Caco-2 (cell line): ENCODE results near the gene C2CD3. TPM values are rescaled to one million over a fixed set of nuclear protein-coding genes. Genes with fewer than 3 reads are reported as not detected.
A peak's percentile ranks its signal among the peaks of the same experiment; 100 is the strongest.

ENCODE experiments used
- BruUV-seq: library from RNA; stranded (reverse); fragments of 400-500 nt; replicated peaks from 2 replicates; lab custom pipeline; 2021; lab: Mats Ljungman, UMichigan
- CTCF ChIA-PET: fragments of 300-600 bp; sonication (Branson Sonifier 250); formaldehyde crosslinking; loops from one replicate; lab custom pipeline; 2022; ENCODE audit warnings: antibody characterized with exemption; lab: Charles Lee
- POLR2A ChIA-PET: fragments of 300-600 bp; sonication (Branson Sonifier 250); formaldehyde crosslinking; loops from one replicate; lab custom pipeline; 2022; ENCODE audit warnings: antibody characterized with exemption; lab: Charles Lee
- DNase-seq, 2 experiments: peaks; one replicate each; pipeline versions ENCODE4 v3.0.0 to v3.0.0-alpha.2; 2020 to 2022
- H3K27me3 ChIP-seq: replicated peaks from 2 replicates; pipeline ENCODE4 v1.6.0; 2011; ENCODE audit warnings: low read length; ENCODE audit not compliant: control insufficient read depth, insufficient read depth
- H3K36me3 ChIP-seq: 2 replicates; pipeline ENCODE4 v1.5.1; 2011; ENCODE audit warnings: low read length; ENCODE audit not compliant: control insufficient read depth, insufficient read depth
- H3K4me1 ChIP-seq: fragments of 250-450 bp; sonication (Bioruptor Pico); 2 replicates; pipeline ENCODE4 v1.5.1; 2020; ENCODE audit warnings: mild to moderate bottlenecking
- H3K4me3 ChIP-seq: 2 replicates; pipeline ENCODE4 v1.5.1; 2011; ENCODE audit warnings: low read depth, mild to moderate bottlenecking, control low read depth, low read length
- H3K9me3 ChIP-seq: fragments of 250-450 bp; sonication (Bioruptor Pico); 2 replicates; pipeline ENCODE4 v1.5.1; 2020; ENCODE audit warnings: mild to moderate bottlenecking, moderate library complexity
- H3K27ac Mint-ChIP-seq: one replicate; pipeline ENCODE4 v1.8.0; 2022; ENCODE audit warnings: mixed read lengths; ENCODE audit not compliant: unreplicated experiment
- H3K27me3 Mint-ChIP-seq: one replicate; pipeline ENCODE4 v1.8.0; 2022; ENCODE audit warnings: mixed read lengths; ENCODE audit not compliant: insufficient read depth, unreplicated experiment
- H3K36me3 Mint-ChIP-seq: one replicate; pipeline ENCODE4 v1.8.0; 2022; ENCODE audit warnings: mild to moderate bottlenecking, mixed read lengths; ENCODE audit not compliant: insufficient read depth, unreplicated experiment
- H3K4me1 Mint-ChIP-seq: one replicate; pipeline ENCODE4 v1.8.0; 2022; ENCODE audit warnings: low read depth, mixed read lengths; ENCODE audit not compliant: unreplicated experiment
- H3K4me3 Mint-ChIP-seq: one replicate; pipeline ENCODE4 v1.8.0; 2022; ENCODE audit warnings: mild to moderate bottlenecking, moderate library complexity, mixed read lengths; ENCODE audit not compliant: unreplicated experiment
- H3K9me3 Mint-ChIP-seq: one replicate; pipeline ENCODE4 v1.8.0; 2022; ENCODE audit warnings: mixed read lengths; ENCODE audit not compliant: unreplicated experiment
- intact Hi-C: fragments of 100-400 bp; cut with micrococcal nuclease; formaldehyde crosslinking; loops from one replicate; pipeline ENCODE4 v1.10.0; 2022; ENCODE audit not compliant: unreplicated experiment
- total RNA-seq: library from RNA; stranded (reverse); gene quantifications from 2 replicates; pipeline ENCODE4 v1.2.3, GENCODE V29; 2022
- TF ChIP-seq, protein P1 (sequence below), 2 experiments: fragments of 200-600 bp in 1 of 2; IDR thresholded peaks; 1 replicate in 1 of 2; 2 replicates in 1 of 2; pipeline versions ENCODE4 v1.5.1 to v1.8.0; 2011 to 2022; ENCODE audit warnings: antibody characterized with exemption in 1 of 2, control low read depth in 1 of 2, inconsistent platforms in 1 of 2, low read depth in 1 of 2, low read length in 1 of 2, mild to moderate bottlenecking in 1 of 2, moderate library complexity in 1 of 2; ENCODE audit not compliant: insufficient read depth in 1 of 2, severe bottlenecking in 1 of 2, unreplicated experiment in 1 of 2

C2CD3 gene
- total RNA-seq, 1 experiment from 2014 or later = 47.5 TPM

DNA sequence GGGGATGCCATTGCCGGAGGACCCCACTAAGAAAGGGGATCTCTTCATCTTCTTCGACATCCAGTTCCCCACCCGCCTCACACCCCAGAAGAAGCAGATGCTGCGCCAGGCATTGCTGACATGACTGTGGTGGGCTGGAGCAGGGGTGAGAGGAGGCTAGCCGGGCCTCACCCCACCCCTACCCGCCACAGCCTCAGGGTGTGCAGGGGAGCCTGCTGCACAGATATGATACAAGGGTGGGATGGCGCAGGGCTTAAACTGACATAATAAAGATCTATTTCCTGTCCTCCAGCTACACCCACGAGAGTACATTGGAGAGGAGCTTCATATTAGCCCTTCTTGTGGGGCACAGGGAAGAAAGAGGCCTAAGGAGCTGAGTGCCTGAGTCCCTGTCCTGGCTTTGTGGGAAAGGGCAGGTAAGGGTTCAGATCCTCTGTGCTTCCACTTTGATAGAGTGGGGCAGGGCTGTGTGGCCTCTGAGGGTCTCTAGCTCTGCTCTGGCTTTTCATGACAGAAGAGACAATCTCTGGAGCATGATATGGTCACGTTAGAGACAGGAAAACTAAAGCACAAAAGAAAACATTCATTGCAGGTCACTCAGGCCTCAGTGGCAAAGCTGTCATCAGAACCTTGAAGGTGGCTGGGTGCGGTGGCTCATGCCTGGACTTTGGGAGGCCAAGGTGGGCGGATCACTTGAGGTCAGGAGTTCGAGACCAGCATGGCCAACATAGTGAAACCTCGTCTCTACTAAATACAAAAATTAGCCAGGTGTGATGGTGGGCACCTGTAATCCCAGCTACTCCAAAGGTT is 200.6 kb downstream of the C2CD3 start:
- Histone ChIP-seq H3K4me3 (no peak overlapping the region), H3K27me3 (no peaks in the 10 kb centered on the region; the same call in 1 of the 2 replicates), H3K9me3 (no peaks in the 10 kb centered on the region), H3K4me1 (no peaks in the 10 kb centered on the region), H3K36me3 (no peaks in the 10 kb centered on the region)
- ChIA-PET POLR2A (interaction anchor here (1.5 kb wide), 1 partner anchor 13 kb away, joined by 7 read pairs; the partner anchor contains the start of gene UCP2), CTCF (no interaction called here)
- DNase-seq = no peak
- intact Hi-C loops = no loop called here
- no TSS peak for BruUV-seq
- Mint-ChIP-seq H3K36me3 (peaks cover 17% of the 10 kb centered on the region), H3K27ac (no peak overlapping the region), H3K27me3 (no peaks in the 10 kb centered on the region), H3K4me1 (no peaks in the 10 kb centered on the region), H3K4me3 (no peak overlapping the region), H3K9me3 (no peaks in the 10 kb centered on the region)
- TF ChIP-seq, protein P1, sequence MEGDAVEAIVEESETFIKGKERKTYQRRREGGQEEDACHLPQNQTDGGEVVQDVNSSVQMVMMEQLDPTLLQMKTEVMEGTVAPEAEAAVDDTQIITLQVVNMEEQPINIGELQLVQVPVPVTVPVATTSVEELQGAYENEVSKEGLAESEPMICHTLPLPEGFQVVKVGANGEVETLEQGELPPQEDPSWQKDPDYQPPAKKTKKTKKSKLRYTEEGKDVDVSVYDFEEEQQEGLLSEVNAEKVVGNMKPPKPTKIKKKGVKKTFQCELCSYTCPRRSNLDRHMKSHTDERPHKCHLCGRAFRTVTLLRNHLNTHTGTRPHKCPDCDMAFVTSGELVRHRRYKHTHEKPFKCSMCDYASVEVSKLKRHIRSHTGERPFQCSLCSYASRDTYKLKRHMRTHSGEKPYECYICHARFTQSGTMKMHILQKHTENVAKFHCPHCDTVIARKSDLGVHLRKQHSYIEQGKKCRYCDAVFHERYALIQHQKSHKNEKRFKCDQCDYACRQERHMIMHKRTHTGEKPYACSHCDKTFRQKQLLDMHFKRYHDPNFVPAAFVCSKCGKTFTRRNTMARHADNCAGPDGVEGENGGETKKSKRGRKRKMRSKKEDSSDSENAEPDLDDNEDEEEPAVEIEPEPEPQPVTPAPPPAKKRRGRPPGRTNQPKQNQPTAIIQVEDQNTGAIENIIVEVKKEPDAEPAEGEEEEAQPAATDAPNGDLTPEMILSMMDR (IDR thresholded peaks at IDR 0.05; ENCODE audit: insufficient read depth in 1 of 2, low read depth in 1 of 2, low read length in 1 of 2, severe bottlenecking in 1 of 2, unreplicated experiment in 1 of 2) = no peak

DNA sequence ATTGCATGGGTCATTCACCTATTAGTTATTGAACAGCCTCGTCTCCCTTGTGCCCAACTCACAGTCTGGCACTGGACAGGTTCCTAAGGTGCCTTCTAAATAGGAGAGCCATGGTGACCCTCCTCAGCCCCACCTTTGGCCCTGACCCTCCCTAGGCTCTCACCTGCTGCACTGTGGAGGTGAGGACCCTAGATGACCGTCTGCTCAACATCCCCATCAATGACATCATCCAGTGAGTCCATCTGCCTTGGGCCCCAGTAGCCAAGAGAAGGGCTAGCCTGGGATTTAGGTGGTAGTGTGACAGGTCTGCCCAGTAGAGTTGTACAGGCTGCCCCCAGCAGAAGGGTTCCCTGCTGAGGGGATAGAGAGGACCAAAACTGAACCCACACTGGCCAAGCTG is 201.7 kb downstream of the C2CD3 start:
- TF ChIP-seq, protein P1 (IDR thresholded peaks at IDR 0.05; ENCODE audit: insufficient read depth in 1 of 2, low read depth in 1 of 2, low read length in 1 of 2, severe bottlenecking in 1 of 2, unreplicated experiment in 1 of 2) = no peak
- Mint-ChIP-seq H3K27me3 (no peaks in the 10 kb centered on the region), H3K4me3 (no peak overlapping the region), H3K9me3 (no peaks in the 10 kb centered on the region), H3K27ac (no peak overlapping the region), H3K36me3 (peaks cover 10% of the 10 kb centered on the region), H3K4me1 (no peaks in the 10 kb centered on the region)
- intact Hi-C loops = no loop called here
- no peaks in the 10 kb centered on the region for H3K36me3 ChIP-seq
- no peak for DNase-seq
- H3K27me3 ChIP-seq = no peaks in the 10 kb centered on the region; the same call in 1 of the 2 replicates
- H3K9me3 ChIP-seq = no peaks in the 10 kb centered on the region
- BruUV-seq = no TSS peak
- no peaks in the 10 kb centered on the region for H3K4me1 ChIP-seq
- ChIA-PET POLR2A (interaction anchor here (1.5 kb wide), 1 partner anchor 14 kb away, joined by 7 read pairs; the partner anchor contains the start of gene UCP2), CTCF (no interaction called here)
- no peak overlapping the region for H3K4me3 ChIP-seq

DNA sequence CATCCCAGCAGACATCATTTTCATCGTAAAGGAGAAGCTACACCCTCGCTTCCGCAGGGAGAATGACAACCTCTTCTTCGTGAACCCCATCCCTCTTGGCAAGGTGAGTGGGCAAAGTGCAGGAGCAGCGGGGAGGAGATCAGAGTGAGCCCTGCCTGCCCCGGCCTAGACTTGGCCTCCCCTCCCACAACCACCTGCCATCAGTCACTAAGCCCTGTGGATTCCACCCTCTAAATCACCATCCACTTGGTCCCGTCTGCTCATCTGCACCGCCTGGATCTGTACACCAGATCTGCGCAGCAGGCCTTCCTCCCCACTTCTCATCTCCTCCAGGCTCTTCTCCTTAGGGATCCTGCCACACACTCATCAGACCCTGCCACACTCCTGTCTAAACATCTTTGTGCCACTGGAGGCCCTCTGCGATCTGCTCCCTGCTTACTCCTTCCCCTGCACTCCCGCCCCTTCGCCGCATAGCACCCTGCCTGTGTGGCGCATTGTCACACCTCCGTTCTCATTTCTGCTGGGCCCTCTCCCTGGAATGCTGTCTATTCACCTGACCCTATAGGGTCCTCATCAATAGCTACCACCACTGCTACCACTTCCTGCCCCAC is 202.3 kb downstream of the C2CD3 start:
- TF ChIP-seq, protein P1 (IDR thresholded peaks at IDR 0.05; ENCODE audit: insufficient read depth in 1 of 2, low read depth in 1 of 2, low read length in 1 of 2, severe bottlenecking in 1 of 2, unreplicated experiment in 1 of 2) = no peak
- Mint-ChIP-seq H3K36me3 (peaks cover 10% of the 10 kb centered on the region), H3K27ac (no peak overlapping the region), H3K9me3 (no peaks in the 10 kb centered on the region), H3K4me3 (no peak overlapping the region), H3K4me1 (no peaks in the 10 kb centered on the region), H3K27me3 (no peaks in the 10 kb centered on the region)
- CTCF ChIA-PET = no interaction called here
- no TSS peak for BruUV-seq
- no peaks in the 10 kb centered on the region for H3K4me1 ChIP-seq
- no peaks in the 10 kb centered on the region for H3K9me3 ChIP-seq
- DNase-seq = peak in 1 of 2 experiments; percentile 38
- intact Hi-C loops = no loop called here
- POLR2A ChIA-PET = no interaction called here
- H3K36me3 ChIP-seq = no peaks in the 10 kb centered on the region
- H3K4me3 ChIP-seq = no peak overlapping the region
- no peaks in the 10 kb centered on the region; the same call in 1 of the 2 replicates for H3K27me3 ChIP-seq
